SK-N-SH (cell line): ENCODE measurements around the gene BICC1.

Experiments used
- CTCF ChIP-seq: fragments of 200-600 bp; sonication (generic); IDR thresholded peaks from 2 replicates; pipeline ENCODE4 v1.6.1; 2017; ENCODE audit warnings: antibody characterized with exemption, mild to moderate bottlenecking, moderate library complexity
- FOXM1 ChIP-seq: IDR thresholded peaks from 2 replicates; pipeline ENCODE4 v1.4.0; 2012; ENCODE audit warnings: low read depth, mild to moderate bottlenecking
- GATA2 ChIP-seq: sonication (generic); formaldehyde crosslinking; IDR thresholded peaks from 2 replicates; pipeline ENCODE4 v1.5.0; 2020; ENCODE audit warnings: mild to moderate bottlenecking, missing genetic modification reagents
- NRF1 ChIP-seq: IDR thresholded peaks from 2 replicates; pipeline ENCODE4 v1.6.1; 2012; ENCODE audit warnings: low read depth, mild to moderate bottlenecking, low read length
- POLR2AphosphoS5 ChIP-seq: IDR thresholded peaks from 2 replicates; pipeline ENCODE4 v1.6.1; 2012; ENCODE audit warnings: low read depth, low read length
- REST ChIP-seq: IDR thresholded peaks from 2 replicates; pipeline ENCODE4 v1.6.1; 2012; ENCODE audit warnings: mild to moderate bottlenecking, low read depth, low read length, moderate library complexity
- USF2 ChIP-seq: fragments of 150-350 bp; IDR thresholded peaks from 2 replicates; pipeline ENCODE4 v1.6.1; 2017; ENCODE audit warnings: antibody characterized with exemption, low read length, low read depth, borderline replicate concordance

- TF ChIP-seq GATA2 (CRISPR knock-in tag) (no peak), FOXM1 (no peak), CTCF (no peak), USF2 (no peak), NRF1 (no peak), POLR2AphosphoS5 (no peak), REST (no peak)
Observed at GRCh38 chr10:58632216-58632615, 119.5 kb downstream of the BICC1 start.
